HuH-7 (cell line): Measurements from ENCODE around the gene CRLF3.
"Not testable (repeated sequence)": the region's sequence is repeated elsewhere in the genome, so short reads cannot be mapped to it uniquely, and the experiment has no call there.

Experiments
- DNase-seq: peaks from one replicate; pipeline ENCODE4 v3.0.0; 2011; ENCODE audit warnings: low spot score

Gene CRLF3

DNA sequence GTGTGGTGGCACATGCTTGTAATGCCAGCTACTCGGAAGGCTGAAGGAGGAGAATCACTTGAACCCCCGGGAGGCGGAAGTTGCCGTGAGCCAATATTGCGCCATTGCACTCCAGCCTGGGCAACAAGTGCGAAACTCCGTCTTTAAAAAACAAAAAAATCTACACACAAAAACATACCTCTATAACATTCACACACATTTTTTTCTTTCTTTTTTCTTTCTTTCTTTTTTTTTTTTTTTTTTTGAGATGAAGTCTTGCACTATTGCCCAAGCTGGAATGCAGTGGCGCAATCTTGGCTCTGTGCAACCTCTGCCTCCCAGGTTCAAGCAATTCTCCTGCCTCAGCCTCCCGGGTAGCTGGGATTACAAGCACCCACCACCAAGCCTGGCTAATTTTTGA lies 9.6 kb downstream of the CRLF3 start:
- DNase-seq: not testable (repeated sequence)

- not testable (repeated sequence) for DNase-seq
These were observed 10.3 kb downstream of the CRLF3 start for GRCh38 chr17:30814236-30814635.

DNA sequence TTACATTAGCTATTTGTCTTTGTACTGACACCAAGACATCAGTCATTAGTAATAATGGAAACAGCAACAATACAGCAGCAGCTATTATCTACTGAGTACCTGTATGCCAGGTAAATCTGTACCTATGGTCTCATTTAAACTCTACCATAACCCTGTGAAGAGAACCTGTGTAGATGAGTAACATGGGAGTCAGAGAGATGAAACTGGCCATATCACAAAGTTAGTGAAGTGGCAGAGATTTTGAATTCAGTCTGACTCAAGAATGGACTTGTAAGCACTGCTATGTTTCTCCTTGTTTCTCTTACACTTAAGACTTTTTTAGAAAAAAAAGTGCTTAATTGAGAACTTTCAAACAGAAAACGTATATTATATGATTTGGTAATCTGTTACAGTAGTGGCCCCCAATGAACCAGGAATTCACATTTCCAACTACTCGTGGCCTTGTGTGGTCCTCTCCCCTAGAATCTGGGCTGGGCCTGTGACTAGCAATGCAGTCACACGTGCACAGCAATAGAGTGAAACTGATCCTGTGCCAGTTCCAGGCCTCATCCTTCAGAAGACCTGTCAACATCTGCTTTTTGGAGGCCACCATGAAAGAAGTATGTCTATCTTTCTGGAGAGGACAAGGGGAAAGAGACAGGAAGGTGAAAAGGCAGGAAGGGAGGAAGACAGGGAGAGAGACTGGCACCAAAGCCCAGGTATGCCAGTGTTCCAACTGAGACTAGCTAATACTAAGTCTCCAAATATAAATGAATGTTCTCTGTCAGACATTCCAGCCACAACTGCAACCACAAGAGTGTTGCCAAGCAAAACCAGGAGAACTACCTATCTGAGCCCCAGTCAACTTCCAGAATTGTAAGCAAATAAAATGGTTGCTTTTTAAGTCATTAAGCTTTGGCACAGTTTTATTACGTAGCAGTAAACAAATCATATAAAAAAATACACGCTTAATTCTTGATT lies 12.0 kb downstream of the CRLF3 start:
- no peak for DNase-seq

DNA sequence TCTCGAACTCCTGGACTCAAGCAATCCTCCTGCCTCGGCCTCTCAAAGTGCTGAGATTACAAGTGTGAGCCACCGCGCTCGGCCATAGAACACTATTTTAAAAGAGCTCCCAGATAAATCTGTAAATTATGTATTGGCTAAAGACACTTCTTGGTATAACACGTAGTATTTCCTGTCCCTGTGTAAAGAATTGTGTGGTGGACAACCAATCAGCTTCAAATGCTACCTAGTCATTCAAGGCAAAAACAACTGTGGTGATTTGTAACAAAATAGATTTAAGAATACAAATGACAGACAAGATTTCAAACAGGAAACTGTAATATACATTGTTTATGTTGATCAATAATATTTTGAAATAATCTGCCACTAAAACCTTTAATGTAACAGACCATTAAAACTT lies 14.6 kb downstream of the CRLF3 start:
- DNase-seq: no peak

GRCh38 chr17:30808785-30809286 lies 15.7 kb downstream of the CRLF3 start:
- DNase-seq: no peak

GRCh38 chr17:30807896-30808295 lies 16.6 kb downstream of the CRLF3 start:
- DNase-seq: no peak

- no peak for DNase-seq
These were observed 18.5 kb downstream of the CRLF3 start for GRCh38 chr17:30805944-30806456.

DNA sequence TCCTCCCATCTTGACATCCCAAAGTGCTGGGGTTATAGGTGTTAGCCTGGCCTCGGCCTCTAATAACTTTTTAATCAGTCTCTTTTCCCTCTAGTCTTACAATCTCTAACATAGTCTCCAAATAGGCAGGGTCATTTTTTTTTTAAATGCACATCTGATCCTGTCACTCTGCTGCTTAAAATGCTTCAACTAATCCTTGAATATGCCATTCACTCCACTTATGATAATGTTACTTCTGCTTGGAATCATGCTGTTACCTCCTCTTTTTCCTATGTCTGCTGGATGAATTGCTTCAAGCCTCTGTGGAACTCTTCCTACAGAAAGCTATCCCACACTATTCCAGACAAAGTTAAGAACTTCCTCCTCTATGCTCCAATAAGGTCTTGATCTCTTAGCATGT lies 22.8 kb downstream of the CRLF3 start:
- DNase-seq: no peak

- no peak for DNase-seq
These were observed 28.5 kb downstream of the CRLF3 start for GRCh38 chr17:30796016-30796415.

GRCh38 chr17:30794372-30794771 lies 30.1 kb downstream of the CRLF3 start:
- no peak for DNase-seq

DNA sequence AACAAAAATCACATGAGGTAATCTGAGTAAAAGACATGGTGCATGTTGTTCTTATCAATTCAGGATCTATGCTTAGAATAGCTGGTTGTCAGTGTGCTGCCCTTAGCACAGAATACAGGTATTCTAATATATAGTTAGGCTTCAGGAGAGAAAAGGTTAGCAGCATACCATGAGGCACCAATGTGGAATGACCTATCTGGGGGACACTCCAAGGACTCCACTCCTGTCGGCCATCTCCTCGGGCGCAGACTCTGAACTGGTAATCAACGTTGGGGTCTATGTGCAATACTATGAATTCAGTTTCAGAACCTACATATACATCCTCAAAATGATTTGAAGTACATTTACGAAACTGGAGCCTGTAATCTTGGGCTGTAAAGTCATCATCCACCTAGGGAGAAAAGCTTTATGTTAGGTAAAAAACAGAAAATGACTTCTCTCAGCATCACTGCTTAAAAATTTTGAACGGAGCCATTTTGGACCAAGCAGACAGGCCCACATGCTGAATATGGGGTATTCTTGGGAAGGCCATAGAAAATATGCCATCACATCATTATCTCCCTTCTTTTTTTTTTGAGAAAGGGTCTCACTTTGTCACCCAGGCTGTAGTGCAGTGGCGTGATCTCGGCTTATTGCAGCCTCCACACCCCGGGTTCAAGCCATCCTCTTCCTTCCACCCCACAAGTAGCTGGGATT lies 31.1 kb downstream of the CRLF3 start:
- no peak for DNase-seq

DNA sequence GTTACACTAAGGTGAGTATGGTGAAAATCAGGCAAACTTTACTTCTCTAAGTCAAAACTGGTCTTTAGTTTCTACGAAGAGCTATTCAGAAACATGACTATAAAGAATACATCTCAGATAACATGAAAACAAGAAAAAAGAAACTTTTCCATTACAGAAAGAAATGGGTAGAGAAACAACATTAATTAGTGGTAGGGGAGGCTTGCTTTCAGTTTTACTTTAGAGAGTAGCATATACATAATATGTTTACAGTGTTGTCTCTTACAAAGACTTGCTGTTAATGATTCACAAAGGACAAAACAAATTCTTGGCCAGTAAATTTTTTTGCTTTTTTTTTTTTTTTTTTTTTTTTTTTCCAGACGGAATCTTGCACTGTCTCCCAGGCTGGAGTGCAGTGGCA lies 34.2 kb downstream of the CRLF3 start:
- no peak for DNase-seq

DNA sequence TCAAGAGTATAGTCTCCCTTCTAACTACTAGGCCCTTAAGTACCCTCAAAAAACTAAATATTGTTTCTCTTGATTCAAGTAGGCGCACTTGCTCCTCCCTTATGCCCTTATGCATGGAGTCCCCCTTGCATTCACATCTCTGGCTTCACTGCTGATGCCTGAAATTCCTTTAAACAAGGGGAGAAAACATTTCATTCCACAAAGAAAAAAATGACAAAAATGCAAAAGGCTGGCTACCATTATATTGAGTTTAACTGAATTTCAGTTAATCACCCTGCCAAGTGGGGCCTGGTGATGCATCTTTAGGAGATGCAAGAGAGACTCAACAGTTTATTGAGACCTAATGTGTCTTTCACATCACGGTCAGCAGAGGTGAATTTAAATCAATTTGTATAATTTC lies 35.6 kb downstream of the CRLF3 start:
- no peak for DNase-seq

DNA sequence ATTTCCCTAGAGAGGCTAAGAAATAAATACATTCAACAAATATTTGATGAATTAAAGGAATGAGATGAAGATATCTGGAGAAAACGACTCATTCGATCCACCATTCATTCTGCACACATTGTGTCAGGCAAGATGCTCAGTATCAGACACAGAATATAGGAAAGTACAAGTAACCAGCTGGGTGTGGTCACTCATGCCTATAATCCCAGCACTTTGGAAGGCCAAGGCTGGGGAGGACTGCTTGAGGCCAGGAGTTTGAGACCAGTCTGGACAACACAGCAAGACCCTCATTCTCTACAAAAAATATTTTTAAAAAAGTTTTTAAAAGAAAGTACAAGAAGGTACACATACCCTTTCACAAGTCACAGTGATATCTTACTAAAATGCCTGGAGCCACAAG lies 42.3 kb downstream of the CRLF3 start:
- DNase-seq: no peak

DNA sequence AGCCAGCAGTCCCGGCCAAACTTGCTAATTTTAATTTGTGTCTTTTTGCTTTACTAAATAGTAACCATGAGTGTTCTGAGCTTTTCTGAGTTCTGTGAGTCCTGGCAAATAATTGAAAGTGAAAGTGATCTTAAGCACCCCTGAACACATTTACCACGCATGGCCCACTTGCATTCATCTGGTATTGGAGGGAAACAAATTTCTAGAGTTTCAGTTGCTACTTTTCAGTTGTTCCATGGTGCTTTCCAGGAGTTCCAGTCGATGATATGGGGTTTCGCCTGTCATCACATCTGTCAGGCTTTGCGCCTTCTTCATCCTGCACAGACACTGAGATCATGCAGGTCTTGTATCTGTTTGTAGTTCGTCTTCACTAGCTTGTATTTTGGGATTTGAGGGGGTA lies 44.1 kb downstream of the CRLF3 start:
- no peak for DNase-seq

GRCh38 chr17:30768771-30769170 lies 55.7 kb downstream of the CRLF3 start:
- DNase-seq: not testable (repeated sequence)

DNA sequence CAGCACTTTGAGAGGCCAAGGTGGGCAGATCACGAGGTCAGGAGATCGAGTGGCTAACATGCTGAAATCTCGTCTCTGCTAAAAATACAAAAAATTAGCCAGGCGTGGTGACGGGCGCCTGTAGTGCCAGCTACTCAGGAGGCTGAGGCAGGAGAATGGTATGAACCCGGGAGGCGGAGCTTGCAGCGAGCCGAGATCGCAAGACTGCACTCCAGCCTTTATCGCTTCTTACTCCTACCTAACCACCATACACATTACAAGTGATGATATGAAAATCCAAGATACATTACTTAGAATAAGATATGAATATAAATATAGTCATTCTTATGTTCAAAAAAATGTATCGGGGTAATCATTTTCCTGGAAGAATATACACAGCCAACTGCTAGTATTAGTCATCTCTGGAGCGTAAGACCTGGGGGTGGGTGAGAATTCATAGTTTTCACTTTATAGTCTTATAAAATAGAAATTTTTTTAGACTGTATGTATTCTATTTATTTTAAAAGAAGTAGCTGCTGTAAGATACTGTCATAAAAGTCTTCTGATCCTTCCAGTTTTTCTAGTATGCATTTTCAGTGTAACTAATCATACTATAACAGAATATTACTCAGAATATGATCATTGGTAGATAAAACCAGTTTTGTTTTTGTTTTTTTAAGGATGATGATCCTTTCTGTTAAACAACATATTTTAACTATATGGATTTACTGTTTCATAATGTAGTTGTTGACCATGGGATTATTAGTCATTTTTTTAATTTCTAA lies 56.7 kb downstream of the CRLF3 start:
- DNase-seq: not testable (repeated sequence)

GRCh38 chr17:30761060-30761459 lies 63.4 kb downstream of the CRLF3 start:
- no peak for DNase-seq

DNA sequence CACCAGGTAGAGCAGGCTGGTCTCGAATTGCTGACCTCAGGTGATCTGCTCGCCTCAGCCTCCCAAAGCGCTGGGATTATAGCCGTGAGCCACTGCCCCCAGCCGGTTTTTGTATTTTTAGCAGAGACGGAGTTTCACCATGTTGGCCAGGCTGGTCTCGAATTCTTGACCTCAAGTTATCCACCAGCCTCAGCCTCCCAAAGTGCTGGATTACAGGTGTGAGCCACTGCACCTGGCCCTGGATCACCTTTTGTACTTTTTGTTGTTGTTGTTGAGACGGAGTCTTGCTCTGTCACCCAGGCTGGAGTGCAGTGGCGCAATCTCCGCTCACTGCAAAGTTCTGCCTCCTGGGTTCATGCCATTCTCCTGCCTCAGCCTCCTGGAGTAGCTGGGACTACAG lies 71.2 kb downstream of the CRLF3 start:
- DNase-seq: not testable (repeated sequence)

GRCh38 chr17:30750982-30751381 lies 73.5 kb downstream of the CRLF3 start:
- DNase-seq: not testable (repeated sequence)

- not testable (repeated sequence) for DNase-seq
These were observed 76.9 kb downstream of the CRLF3 start for GRCh38 chr17:30747621-30748020.

DNA sequence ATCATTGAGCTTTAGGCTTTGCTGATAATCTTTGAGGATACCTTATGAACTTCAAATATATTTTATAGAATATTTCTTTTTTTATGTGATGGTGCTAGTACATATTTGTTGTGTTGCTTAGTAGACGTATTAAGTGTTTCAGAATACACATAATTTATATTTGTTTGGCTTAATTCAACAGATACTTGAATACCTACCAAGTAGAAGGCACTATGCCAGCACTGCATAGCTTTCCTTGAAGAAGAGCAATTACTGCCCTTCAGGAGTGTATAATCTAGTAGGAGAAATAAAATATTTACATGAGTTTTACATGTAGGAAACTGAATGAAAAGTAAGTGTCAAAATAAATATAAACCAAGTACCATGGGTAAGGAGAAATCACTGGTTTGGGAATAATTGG lies 81.8 kb downstream of the CRLF3 start:
- not testable (repeated sequence) for DNase-seq
